Embryonic facial prominence (tissue), 1 donor: Measurements from ENCODE around the gene FMN1.

Source experiments
- DNase-seq: peaks from one replicate; pipeline ENCODE4 v3.0.0-alpha.2; 2016; ENCODE audit errors: extremely low spot score

The FMN1 gene

GRCh38 chr15:33011976-33012375 is 182.5 kb downstream of the FMN1 start:
- DNase-seq, result no peak

GRCh38 chr15:33009603-33010002 is 184.9 kb downstream of the FMN1 start:
- no peak for DNase-seq

- no peak for DNase-seq
These were observed 185.5 kb downstream of the FMN1 start for GRCh38 chr15:33009026-33009425.

- no peak for DNase-seq
These were observed 186.1 kb downstream of the FMN1 start for GRCh38 chr15:33008284-33008995.

GRCh38 chr15:33007303-33007855 is 187.1 kb downstream of the FMN1 start:
- DNase-seq, result no peak

- no peak for DNase-seq
These were observed 188.9 kb downstream of the FMN1 start for GRCh38 chr15:33005582-33005981.

GRCh38 chr15:33001926-33002325 is 192.6 kb downstream of the FMN1 start:
- no peak for DNase-seq

GRCh38 chr15:32998979-32999672 is 195.4 kb downstream of the FMN1 start:
- no peak for DNase-seq

GRCh38 chr15:32998182-32998581 is 196.3 kb downstream of the FMN1 start:
- DNase-seq, result no peak

- peak; percentile 53 for DNase-seq
These were observed 199.6 kb downstream of the FMN1 start for GRCh38 chr15:32994810-32995424.

- DNase-seq, result no peak
These were observed 201.2 kb downstream of the FMN1 start for GRCh38 chr15:32993285-32993684.

GRCh38 chr15:32991619-32992111 is 202.8 kb downstream of the FMN1 start:
- DNase-seq, result no peak

GRCh38 chr15:32990071-32990470 is 204.4 kb downstream of the FMN1 start:
- no peak for DNase-seq

GRCh38 chr15:32987067-32987466 is 207.4 kb downstream of the FMN1 start:
- DNase-seq, result no peak

GRCh38 chr15:32986147-32986546 is 208.4 kb downstream of the FMN1 start:
- DNase-seq, result no peak

- DNase-seq, result no peak
These were observed 210.8 kb downstream of the FMN1 start for GRCh38 chr15:32983679-32984078.

- DNase-seq, result no peak
These were observed 212.5 kb downstream of the FMN1 start for GRCh38 chr15:32982001-32982400.

GRCh38 chr15:32981536-32981935 is 213.0 kb downstream of the FMN1 start:
- DNase-seq, result no peak

- no peak for DNase-seq
These were observed 214.8 kb downstream of the FMN1 start for GRCh38 chr15:32979710-32980109.

- DNase-seq, result no peak
These were observed 217.0 kb downstream of the FMN1 start for GRCh38 chr15:32977506-32977905.

- DNase-seq, result no peak
These were observed 219.8 kb downstream of the FMN1 start for GRCh38 chr15:32974691-32975090.

- DNase-seq, result no peak
These were observed 221.8 kb downstream of the FMN1 start for GRCh38 chr15:32972686-32973085.

GRCh38 chr15:32970847-32971246 is 223.7 kb downstream of the FMN1 start:
- DNase-seq, result no peak
